ENCODE data around the gene ARHGAP12.

Gene ARHGAP12

GRCh38 chr10:31864834-31865518, 63.7 kb downstream of the ARHGAP12 start:
- in situ Hi-C loops (cut with MboI; ENCODE audit: low sequenced_read_pairs, unreplicated experiment) = loop anchor here (10.0 kb wide), 1 partner anchor 150 kb away; no protein-coding TSS in a partner anchor
- no peak for TF ChIP-seq CTCF (IDR thresholded peaks at IDR 0.05; ENCODE audit: borderline replicate concordance, control extremely low read depth, extremely low read depth, insufficient read depth, missing control alignments)
- DNase-seq (ENCODE audit: low spot score) = no peak

GRCh38 chr10:31855033-31855432, 73.6 kb downstream of the ARHGAP12 start:
- no peak for TF ChIP-seq CTCF (IDR thresholded peaks at IDR 0.05; ENCODE audit: borderline replicate concordance, control extremely low read depth, extremely low read depth, insufficient read depth, missing control alignments)
- no peak for DNase-seq (ENCODE audit: low spot score)

DNA sequence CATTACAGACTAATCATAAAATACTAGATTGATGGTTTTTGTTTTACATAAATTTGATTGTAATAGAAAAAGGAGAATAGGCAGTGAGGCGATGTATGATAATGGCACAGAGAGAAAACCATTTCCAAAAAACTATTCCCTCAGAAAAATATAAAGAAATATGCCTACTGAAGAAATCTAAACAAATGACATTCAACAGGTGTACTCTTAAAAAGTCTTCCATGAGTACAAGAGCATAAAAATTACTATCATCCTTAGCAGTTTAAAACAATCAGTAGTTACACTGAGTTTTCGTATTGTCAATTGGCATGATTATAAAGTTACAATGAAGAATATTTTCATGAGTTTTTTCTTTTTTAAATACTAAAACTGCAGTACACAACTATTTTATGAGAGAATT, 75.0 kb downstream of the ARHGAP12 start:
- no peak for DNase-seq (ENCODE audit: low spot score)
- no peak for TF ChIP-seq CTCF (IDR thresholded peaks at IDR 0.05; ENCODE audit: borderline replicate concordance, control extremely low read depth, extremely low read depth, insufficient read depth, missing control alignments)
- in situ Hi-C loops (cut with MboI; ENCODE audit: low sequenced_read_pairs, unreplicated experiment) = no loop called here

More at GRCh38 chr10:31855033-31855432, 73.6 kb downstream of the ARHGAP12 start:
- in situ Hi-C loops (cut with MboI; ENCODE audit: low sequenced_read_pairs, unreplicated experiment) = no loop called here

DNA sequence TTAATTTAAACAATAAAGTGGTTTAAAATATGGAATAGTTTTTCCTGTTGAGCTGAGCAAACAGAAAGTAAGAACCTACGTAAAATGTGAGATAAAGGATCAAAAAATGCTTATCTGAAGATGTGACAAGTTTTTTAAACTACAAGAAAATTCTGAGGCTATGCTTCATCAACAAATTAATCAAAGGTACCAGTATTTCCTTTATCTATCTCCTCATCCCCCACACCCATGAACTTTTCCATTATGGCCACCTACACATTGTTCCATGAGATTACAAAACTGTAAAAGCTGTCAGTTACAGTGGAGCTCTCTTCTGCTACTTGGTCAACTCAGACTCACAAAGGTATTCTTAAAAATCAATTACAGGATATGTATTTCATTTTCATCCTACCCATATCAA, 77.4 kb downstream of the ARHGAP12 start:
- in situ Hi-C loops (cut with MboI; ENCODE audit: low sequenced_read_pairs, unreplicated experiment) = no loop called here
- DNase-seq (ENCODE audit: low spot score) = no peak

GRCh38 chr10:31847515-31847914, 81.1 kb downstream of the ARHGAP12 start:
- TF ChIP-seq CTCF (IDR thresholded peaks at IDR 0.05; ENCODE audit: borderline replicate concordance, control extremely low read depth, extremely low read depth, insufficient read depth, missing control alignments) = no peak
- no peak for DNase-seq (ENCODE audit: low spot score)
- in situ Hi-C loops (cut with MboI; ENCODE audit: low sequenced_read_pairs, unreplicated experiment) = loop anchor here (25.0 kb wide), 1 partner anchor 340 kb away; no protein-coding TSS in a partner anchor

More for the DNA sequence above, 77.4 kb downstream of the ARHGAP12 start:
- no peak for TF ChIP-seq CTCF (IDR thresholded peaks at IDR 0.05; ENCODE audit: borderline replicate concordance, control extremely low read depth, extremely low read depth, insufficient read depth, missing control alignments)

GRCh38 chr10:31838709-31839108, 89.9 kb downstream of the ARHGAP12 start:
- in situ Hi-C loops (cut with MboI; ENCODE audit: low sequenced_read_pairs, unreplicated experiment) = loop anchor here (25.0 kb wide), 1 partner anchor 349 kb away; no protein-coding TSS in a partner anchor
- DNase-seq (ENCODE audit: low spot score) = no peak
- TF ChIP-seq CTCF (IDR thresholded peaks at IDR 0.05; ENCODE audit: borderline replicate concordance, control extremely low read depth, extremely low read depth, insufficient read depth, missing control alignments) = no peak

Measured in GM13976 (cell line).